HepG2 (cell line): Measurements from ENCODE around the gene ATP11A. TPM values are rescaled to one million over a fixed set of nuclear protein-coding genes. Genes with fewer than 3 reads are reported as not detected.

ENCODE experiments used
- ATAC-seq: fragments of 200-7000 bp; cut with Tn5 transposase; 3 replicates; pipeline ENCODE4 v1.9.1; 2020; ENCODE audit warnings: mild to moderate bottlenecking, moderate library complexity
- BruUV-seq: library from RNA; stranded (reverse); fragments of 400-500 nt; replicated peaks from 2 replicates; lab custom pipeline; 2021; lab: Mats Ljungman, UMichigan
- CTCF ChIA-PET: fragments of 300-600 bp; formaldehyde crosslinking; extraction: SDS; loops from one replicate; lab custom pipeline; 2021; ENCODE audit warnings: low total read pairs, inconsistent platforms, low intra/inter-chr PET ratio; lab: Yijun Ruan, JAX
- POLR2A ChIA-PET: fragments of 350-600 bp; sonication (Branson Sonifier 250); formaldehyde crosslinking; loops from one replicate; lab custom pipeline; 2020; ENCODE audit warnings: antibody characterized with exemption, inconsistent platforms; lab: Yijun Ruan, JAX
- DNase-seq: peaks from one replicate; pipeline ENCODE4 v3.0.0-alpha.2; 2015; ENCODE audit warnings: low spot score
- FAIRE-seq: peaks from 3 replicates; lab custom pipeline; 2011; peaks lifted over from hg19 to GRCh38; lab: Jason Lieb, UNC
- H2AFZ ChIP-seq: one replicate; pipeline ENCODE4 v1.6.1; 2011; ENCODE audit warnings: low read length, inconsistent platforms
- H3K27ac ChIP-seq: fragments of 300-600 bp; 3 replicates; pipeline ENCODE4 v1.8.0; 2011; ENCODE audit warnings: mixed run types, mild to moderate bottlenecking, mixed read lengths, low read length, inconsistent platforms; ENCODE audit not compliant: insufficient read depth; ENCODE audit errors: extremely low read length
- H3K27me3 ChIP-seq, 2 experiments: fragments of 200-600 bp in 1 of 2; 2 replicates in 1 of 2; 3 replicates in 1 of 2; pipeline versions ENCODE4 v1.6.0 to v1.8.0; 2011; ENCODE audit warnings: low read length in 2 of 2, mild to moderate bottlenecking in 2 of 2, moderate library complexity in 2 of 2, inconsistent platforms in 1 of 2; ENCODE audit not compliant: insufficient read depth in 2 of 2, control insufficient read depth in 1 of 2
- H3K36me3 ChIP-seq, 2 experiments: fragments of 200-600 bp in 1 of 2; replicated peaks in 1 of 2; 2 replicates in 1 of 2; 3 replicates in 1 of 2; pipeline versions ENCODE4 v1.5.1 to v1.8.0; 2011; ENCODE audit warnings: low read length in 2 of 2, inconsistent platforms in 1 of 2; ENCODE audit not compliant: insufficient read depth in 2 of 2, control insufficient read depth in 1 of 2
- H3K4me1 ChIP-seq: 2 replicates; pipeline ENCODE4 v1.5.1; 2012; ENCODE audit warnings: low read length, inconsistent platforms; ENCODE audit not compliant: insufficient read depth
- H3K4me2 ChIP-seq: 2 replicates; pipeline ENCODE4 v1.6.0; 2011; ENCODE audit warnings: low read depth, low read length, inconsistent platforms
- H3K4me3 ChIP-seq, 3 experiments: fragments of 200-600 bp in 1 of 3; sonication (generic), shearing (Covaris generic) in 1 of 3; replicated peaks in 1 of 3; 2 replicates each; pipeline ENCODE4 v1.5.1; 2011 to 2016; ENCODE audit warnings: low read length in 3 of 3, inconsistent platforms in 2 of 3, low read depth in 2 of 3, mild to moderate bottlenecking in 2 of 3, control low read depth in 1 of 3, mixed read lengths in 1 of 3; ENCODE audit not compliant: insufficient read depth in 1 of 3
- H3K79me2 ChIP-seq: one replicate; pipeline ENCODE4 v1.6.1; 2011; ENCODE audit warnings: low read length, inconsistent platforms; ENCODE audit not compliant: insufficient read depth
- H3K9ac ChIP-seq: 2 replicates; pipeline ENCODE4 v1.6.0; 2011; ENCODE audit warnings: mild to moderate bottlenecking, low read depth, low read length, inconsistent platforms; ENCODE audit not compliant: insufficient read depth
- H3K9me3 ChIP-seq: 2 replicates; pipeline ENCODE4 v1.5.1; 2012; ENCODE audit warnings: mild to moderate bottlenecking, low read length
- H4K20me1 ChIP-seq: 2 replicates; pipeline ENCODE4 v1.6.0; 2011; ENCODE audit warnings: inconsistent platforms, mild to moderate bottlenecking, low read length, moderate library complexity; ENCODE audit not compliant: insufficient read depth
- KLF15 ChIP-seq: sonication (generic); formaldehyde crosslinking; IDR thresholded peaks from 2 replicates; pipeline ENCODE4 v1.8.1; 2023; ENCODE audit warnings: borderline replicate concordance, mild to moderate bottlenecking, inconsistent platforms, missing genetic modification reagents, mixed read lengths
- STAG1 ChIP-seq: sonication (generic); formaldehyde crosslinking; IDR thresholded peaks from 2 replicates; pipeline ENCODE4 v1.4.0; 2020; ENCODE audit warnings: missing genetic modification reagents
- ZNF441 ChIP-seq: sonication (generic); formaldehyde crosslinking; IDR thresholded peaks from 2 replicates; pipeline ENCODE4 v1.7.0; 2021; ENCODE audit warnings: missing genetic modification reagents, borderline replicate concordance
- ZNF616 ChIP-seq: sonication (generic); formaldehyde crosslinking; IDR thresholded peaks from 2 replicates; pipeline ENCODE4 v1.5.0; 2020; ENCODE audit warnings: low read depth, mild to moderate bottlenecking, missing genetic modification reagents
- WGBS: methylation state at CpG from one replicate; pipeline ENCODE4 v1.1.6; 2017; ENCODE audit warnings: low lambda C conversion rate; 5-methylcytosine and 5-hydroxymethylcytosine counted together
- in situ Hi-C: cut with HindIII; loops from 2 replicates; pipeline ENCODE4 v1.10.0; 2017; ENCODE audit warnings: low pct_unique_long_range_greater_than_20kb; ENCODE audit not compliant: extremely low pct_ligation_motif_present
- intact Hi-C: fragments of 100-400 bp; cut with micrococcal nuclease; formaldehyde crosslinking; loops from one replicate; pipeline ENCODE4 v1.10.0; 2022; ENCODE audit not compliant: unreplicated experiment
- polyA plus RNA-seq, 8 experiments: library from polyadenylated mRNA; depleted of rRNA in 3 of 8; stranded (reverse) in 7 of 8; unstranded in 1 of 8; fragments of >200 nt; fragmentation: Illumina TruSeq in 4 of 8; extraction: Trizol in 4 of 8; gene quantifications; 2 replicates each; pipeline versions ENCODE4 v1.2.1 to v1.2.3, GENCODE V29; 2011 to 2016; ENCODE audit warnings: low read depth in 4 of 8, missing spikeins in 1 of 8, mixed read lengths in 1 of 8; ENCODE audit not compliant: insufficient read depth in 1 of 8
- total RNA-seq, 5 experiments: library from RNA; depleted of rRNA; stranded (reverse); fragments of >200 nt; fragmentation: Illumina TruSeq; extraction: Trizol; gene quantifications; 2 replicates each; pipeline ENCODE4 v1.2.3, GENCODE V29; 2016; ENCODE audit warnings: low read depth in 1 of 5
- TF ChIP-seq, protein P1 (sequence below): sonication (generic); formaldehyde crosslinking; IDR thresholded peaks from 2 replicates; pipeline ENCODE4 v1.5.0; 2020; ENCODE audit warnings: mild to moderate bottlenecking, missing genetic modification reagents, moderate library complexity

Gene ATP11A
- total and polyA plus RNA-seq, 2 of the 13 experiments (the other 11 are each of a cell fraction or from before 2014, with no cell fraction given) = 18.4 to 20.1 TPM

DNA sequence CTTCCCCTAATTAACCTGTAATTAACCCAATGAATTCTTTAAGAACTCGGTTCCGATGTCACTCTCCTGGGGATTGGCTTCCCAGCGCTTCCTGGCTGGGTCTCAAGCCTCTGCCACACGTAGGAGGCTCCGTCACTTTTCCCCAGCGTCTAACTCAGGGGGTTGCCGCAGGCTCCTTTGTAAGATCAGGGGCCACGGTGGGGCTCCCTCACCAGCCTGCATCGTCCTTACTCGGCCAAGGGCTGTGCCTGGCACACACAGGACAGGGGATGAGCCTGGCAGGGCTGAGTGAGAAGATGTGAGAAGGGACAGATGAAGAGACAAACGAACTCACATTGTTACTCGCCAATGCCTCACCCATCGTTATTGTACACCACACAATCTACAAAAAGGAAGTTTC lies 20.9 kb upstream of the ATP11A start:
- in situ Hi-C loops (no loop called here), intact Hi-C loops (no loop called here)
- Histone ChIP-seq H4K20me1 (no peaks in the 10 kb centered on the region), H3K4me3 (no peak overlapping the region), H3K4me1 (peaks cover 31% of the 10 kb centered on the region), H3K9me3 (no peaks in the 10 kb centered on the region), H3K27ac (no peak overlapping the region), H3K79me2 (no peaks in the 10 kb centered on the region), H2AFZ (no peak overlapping the region), H3K27me3 (peaks cover 1 to 26% of the 10 kb centered on the region in 2 experiments; a peak in 3 of 5 replicates), H3K36me3 (no peaks in the 10 kb centered on the region), H3K9ac (no peak overlapping the region), H3K4me2 (no peak overlapping the region)
- ATAC-seq = no peak
- ChIA-PET POLR2A (no interaction called here), CTCF (no interaction called here)
- no peak for DNase-seq
- TF ChIP-seq KLF15 (CRISPR knock-in tag) = no peak
- WGBS = 51% methylated on average over 13 of the region's 13 CpGs
- BruUV-seq = no TSS peak
- FAIRE-seq = no peak

DNA sequence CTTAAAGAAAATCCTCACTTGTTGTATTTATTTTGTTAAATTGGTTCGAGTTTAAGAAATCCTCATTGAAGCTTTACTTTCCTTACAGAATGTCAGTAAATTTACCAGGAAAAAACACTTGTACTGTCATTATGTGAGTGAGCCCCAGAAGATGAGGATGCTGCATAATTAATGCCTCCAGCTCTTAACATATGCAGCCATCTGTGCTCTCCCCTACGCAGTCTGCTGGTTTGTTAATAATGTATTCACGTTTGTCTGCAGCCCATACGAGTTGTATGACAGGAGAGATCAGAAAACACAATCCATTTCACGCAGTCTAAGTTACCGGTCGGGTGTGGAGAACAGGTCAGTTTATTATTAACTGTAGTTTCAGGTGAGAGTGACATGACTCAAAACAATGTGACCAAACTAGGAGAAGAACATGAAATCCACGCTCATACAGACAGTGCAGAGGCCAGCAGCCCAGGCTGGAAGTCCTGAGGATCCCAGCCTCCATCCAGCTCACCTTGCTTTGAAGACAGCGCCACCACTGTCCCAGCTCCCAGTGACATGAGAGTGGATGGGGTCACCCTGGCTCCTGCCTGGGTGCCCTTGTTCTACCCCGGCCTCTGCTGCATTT lies 19.8 kb upstream of the ATP11A start:
- Histone ChIP-seq H3K4me3 (no peak overlapping the region), H3K27me3 (peaks cover 1 to 31% of the 10 kb centered on the region in 2 experiments; a peak in 4 of 5 replicates), H3K9me3 (no peaks in the 10 kb centered on the region), H3K9ac (no peak overlapping the region), H3K4me2 (no peak overlapping the region), H4K20me1 (no peaks in the 10 kb centered on the region), H3K4me1 (peaks cover 23% of the 10 kb centered on the region), H3K27ac (no peak overlapping the region), H3K79me2 (no peaks in the 10 kb centered on the region), H3K36me3 (no peaks in the 10 kb centered on the region), H2AFZ (no peak overlapping the region)
- no peak for TF ChIP-seq ZNF616 (CRISPR knock-in tag)
- TF ChIP-seq, protein P1, sequence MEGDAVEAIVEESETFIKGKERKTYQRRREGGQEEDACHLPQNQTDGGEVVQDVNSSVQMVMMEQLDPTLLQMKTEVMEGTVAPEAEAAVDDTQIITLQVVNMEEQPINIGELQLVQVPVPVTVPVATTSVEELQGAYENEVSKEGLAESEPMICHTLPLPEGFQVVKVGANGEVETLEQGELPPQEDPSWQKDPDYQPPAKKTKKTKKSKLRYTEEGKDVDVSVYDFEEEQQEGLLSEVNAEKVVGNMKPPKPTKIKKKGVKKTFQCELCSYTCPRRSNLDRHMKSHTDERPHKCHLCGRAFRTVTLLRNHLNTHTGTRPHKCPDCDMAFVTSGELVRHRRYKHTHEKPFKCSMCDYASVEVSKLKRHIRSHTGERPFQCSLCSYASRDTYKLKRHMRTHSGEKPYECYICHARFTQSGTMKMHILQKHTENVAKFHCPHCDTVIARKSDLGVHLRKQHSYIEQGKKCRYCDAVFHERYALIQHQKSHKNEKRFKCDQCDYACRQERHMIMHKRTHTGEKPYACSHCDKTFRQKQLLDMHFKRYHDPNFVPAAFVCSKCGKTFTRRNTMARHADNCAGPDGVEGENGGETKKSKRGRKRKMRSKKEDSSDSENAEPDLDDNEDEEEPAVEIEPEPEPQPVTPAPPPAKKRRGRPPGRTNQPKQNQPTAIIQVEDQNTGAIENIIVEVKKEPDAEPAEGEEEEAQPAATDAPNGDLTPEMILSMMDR (CRISPR knock-in tag) = peak; percentile 43
- peak; percentile 28; the same call in 1 of the 2 replicates for TF ChIP-seq STAG1
- peak; percentile 61; the same call in 1 of the 2 replicates for TF ChIP-seq ZNF441 (CRISPR knock-in tag)
- ChIA-PET CTCF (no interaction called here), POLR2A (interaction anchor here (1.2 kb wide), 1 partner anchor 19 kb away, joined by 4 read pairs; the partner anchor contains the start of gene ATP11A)
- 15% methylated on average over 9 of the region's 10 CpGs for WGBS
- intact Hi-C loops (no loop called here), in situ Hi-C loops (no loop called here)
- no TSS peak for BruUV-seq
- no peak for FAIRE-seq
- DNase-seq = peak; percentile 20
- ATAC-seq = peak; percentile 92
